ENCODE data around the gene TARS2.
A peak's percentile ranks its signal among the peaks of the same experiment; 100 is the strongest.

The TARS2 gene

DNA sequence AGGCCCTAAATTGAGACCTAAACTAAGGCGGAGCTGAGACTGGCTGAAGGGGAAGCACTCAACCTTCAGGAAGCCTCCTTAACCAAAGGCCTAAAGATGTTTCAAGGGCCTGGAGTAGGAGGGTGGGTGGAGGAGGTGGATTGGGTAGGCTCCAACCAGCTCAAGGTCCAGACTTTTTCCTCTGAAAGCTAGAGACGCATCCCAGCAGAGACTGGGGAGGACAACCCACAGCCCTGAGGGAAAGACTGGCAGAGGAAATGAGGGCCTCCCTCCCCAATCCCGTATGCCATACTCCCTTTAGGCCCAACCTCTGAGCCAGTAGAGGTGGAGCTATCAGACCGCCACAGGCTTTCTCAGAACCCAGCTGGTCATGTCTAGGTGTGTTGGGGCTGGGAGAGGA, 21.8 kb downstream of the TARS2 start:
- DNase-seq = no peak

GRCh38 chr1:150511551-150511950, 24.3 kb downstream of the TARS2 start:
- DNase-seq = no peak

DNA sequence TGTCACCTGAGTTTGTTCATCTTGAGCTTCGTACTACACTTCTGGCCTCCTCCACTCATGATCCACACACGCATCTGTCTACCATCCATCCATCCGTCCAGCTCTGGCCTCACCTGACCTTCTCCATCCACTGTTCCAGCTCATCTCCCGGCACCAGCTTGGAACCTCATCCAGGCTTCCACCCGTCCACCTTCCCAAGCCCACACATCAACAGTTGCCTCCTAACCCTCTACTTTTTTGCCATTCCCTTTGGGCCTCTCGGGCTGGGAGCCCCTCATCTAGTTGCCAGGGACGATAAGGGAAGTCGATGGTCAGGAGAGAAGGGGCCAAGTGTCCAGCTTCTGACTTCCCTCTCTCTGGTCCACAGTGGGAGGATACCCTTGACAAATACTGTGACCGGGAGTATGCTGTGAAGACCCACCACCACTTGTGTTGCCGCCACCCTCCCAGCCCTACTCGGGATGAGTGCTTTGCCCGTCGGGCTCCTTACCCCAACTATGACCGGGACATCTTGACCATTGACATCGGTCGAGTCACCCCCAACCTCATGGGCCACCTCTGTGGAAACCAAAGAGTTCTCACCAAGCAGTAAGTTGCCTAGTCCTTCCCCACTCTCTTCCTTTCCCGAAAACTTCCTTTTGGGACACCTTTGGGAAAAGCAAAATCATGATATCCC, 24.9 kb downstream of the TARS2 start:
- no peak for DNase-seq

GRCh38 chr1:150512846-150513245, 25.6 kb downstream of the TARS2 start:
- no peak for DNase-seq

DNA sequence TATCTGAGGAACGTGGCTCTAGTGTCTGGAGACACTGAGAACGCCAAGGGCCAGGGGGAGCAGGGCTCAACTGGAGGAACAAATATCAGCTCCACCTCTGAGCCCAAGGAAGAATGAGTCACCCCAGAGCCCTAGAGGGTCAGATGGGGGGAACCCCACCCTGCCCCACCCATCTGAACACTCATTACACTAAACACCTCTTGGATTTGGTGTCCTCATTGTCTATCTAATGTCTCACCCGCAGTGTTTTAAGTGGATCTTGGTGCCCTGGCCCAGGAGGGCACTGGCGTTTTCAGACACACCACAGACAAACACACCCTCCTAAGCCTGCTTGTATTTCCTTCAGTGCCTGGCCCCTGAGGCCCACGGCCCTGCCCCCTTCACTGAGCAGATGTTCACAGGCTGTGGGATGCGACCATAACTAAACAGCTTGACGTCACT, 26.2 kb downstream of the TARS2 start:
- no peak for DNase-seq

DNA sequence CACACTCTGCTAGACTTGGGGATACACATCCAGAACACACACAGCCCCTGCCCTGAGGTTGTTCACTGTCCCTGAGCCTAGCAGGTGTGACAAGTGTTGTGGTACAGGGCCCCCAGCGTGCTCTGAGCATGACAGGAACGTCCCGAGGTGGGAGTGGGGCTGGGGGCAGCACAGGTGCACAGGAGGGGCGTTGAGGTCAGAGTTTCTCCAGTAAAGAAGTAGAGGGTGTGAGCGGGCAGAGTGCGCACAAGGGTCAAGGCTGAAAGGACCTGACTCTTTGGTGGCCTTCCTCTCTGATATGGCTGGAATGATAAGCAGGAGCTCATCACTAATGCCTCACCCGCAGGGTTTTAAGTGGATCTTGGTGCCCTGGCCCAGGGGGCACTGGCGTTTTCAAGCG, 27.0 kb downstream of the TARS2 start:
- no peak for DNase-seq

- DNase-seq = no peak
Measured at GRCh38 chr1:150514913-150515327, 27.7 kb downstream of the TARS2 start.

DNA sequence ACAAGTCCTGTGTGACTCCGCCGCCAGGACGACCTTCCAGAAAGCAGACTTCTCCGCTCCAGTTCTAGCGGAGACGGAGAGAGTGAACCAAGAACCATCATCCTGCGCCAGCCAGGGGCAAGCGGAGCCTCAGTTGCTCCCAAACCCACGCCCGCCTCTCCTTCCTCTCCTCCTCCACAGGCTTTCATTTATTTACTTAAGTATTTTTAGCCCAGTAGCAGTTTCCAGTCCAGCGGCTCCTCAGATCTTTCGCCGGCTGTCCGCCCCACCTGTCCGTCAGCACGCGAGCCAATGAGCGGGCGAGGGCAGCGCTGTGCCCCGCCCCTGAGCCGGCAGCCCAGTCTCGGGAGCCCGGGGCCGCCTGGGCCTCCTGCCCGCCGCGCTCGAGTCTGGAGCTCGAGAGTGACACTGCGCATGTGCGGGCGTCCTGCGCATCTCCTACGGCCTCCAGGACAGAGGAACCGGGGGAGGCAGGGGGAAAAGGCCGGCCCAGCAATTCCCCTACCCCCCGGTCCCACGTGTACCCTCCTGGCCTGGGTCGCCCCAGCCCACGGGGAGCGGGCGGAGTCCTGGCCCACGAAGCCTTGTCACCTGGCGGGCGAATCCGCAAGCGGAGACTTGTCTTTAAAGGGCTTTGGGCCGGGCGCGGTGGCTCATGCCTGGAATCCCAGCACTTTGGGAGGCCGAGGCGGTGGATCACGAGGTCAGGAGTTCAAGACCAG, 28.3 kb downstream of the TARS2 start, which contains the start of gene FALEC:
Gene FALEC, plus strand, starts transcription at position 425 of the 722 bp plus-strand sequence.
- DNase-seq = peak; percentile 91

GRCh38 chr1:150516050-150516591, 28.9 kb downstream of the TARS2 start:
- DNase-seq = no peak

GRCh38 chr1:150516616-150517015, 29.4 kb downstream of the TARS2 start:
- no peak for DNase-seq

DNA sequence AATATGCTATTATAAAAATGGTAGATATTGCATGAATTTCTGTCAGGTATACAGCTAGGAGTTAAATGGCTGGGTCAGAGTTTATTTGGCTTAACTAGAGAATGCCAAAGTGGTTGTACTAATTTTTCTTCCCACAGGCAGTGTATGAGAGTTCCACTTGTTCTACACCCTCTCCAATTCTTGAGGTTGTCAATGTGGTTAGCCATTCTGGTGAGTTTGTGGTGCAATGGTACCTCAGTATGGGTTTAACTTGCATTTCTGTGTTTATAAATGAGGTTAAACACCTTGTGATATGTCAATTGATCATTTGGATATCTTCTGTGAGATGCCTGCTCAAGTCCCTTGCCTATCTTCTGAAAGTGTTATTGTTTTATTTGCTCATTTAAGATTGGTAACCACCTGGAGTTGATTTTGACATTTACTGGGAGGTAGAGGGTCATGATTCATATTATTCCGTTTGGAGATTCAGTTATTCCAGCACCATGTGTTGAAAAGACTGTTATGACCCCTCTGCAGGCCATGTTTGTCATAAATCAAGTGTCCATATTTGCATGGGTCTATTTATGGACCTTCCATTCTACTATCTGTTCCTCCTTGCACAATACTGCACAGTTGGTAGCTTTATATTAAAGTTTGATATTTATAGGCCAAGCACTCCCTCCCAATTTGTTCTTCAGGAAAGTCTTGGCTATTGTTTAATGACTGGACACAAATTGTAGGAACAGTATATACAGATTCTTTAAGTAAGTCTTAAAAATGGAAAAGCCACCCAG, 34.2 kb downstream of the TARS2 start:
- DNase-seq = no peak

GRCh38 chr1:150525348-150525747, 38.1 kb downstream of the TARS2 start:
- DNase-seq = no peak

DNA sequence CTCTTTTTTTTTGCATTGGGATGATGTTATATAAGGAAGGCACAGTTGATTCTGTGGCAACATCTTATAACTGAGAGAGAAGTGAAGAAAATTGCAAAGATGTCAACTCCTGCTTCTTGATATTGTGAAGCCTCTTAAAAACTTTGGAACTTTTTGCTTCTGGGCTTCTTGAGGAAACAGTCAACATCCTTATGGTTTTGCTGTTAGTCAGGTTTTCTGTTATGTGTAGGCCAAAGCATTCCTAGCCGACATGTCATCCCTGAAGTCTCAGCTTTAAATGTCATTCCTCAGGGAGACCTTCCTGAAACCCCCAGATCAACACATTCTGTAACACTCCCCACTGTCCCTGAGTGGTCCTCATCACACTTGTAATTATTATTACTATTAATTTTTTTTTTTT, 41.0 kb downstream of the TARS2 start:
- DNase-seq = no peak

GRCh38 chr1:150529017-150529416, 41.8 kb downstream of the TARS2 start:
- DNase-seq = no peak

GRCh38 chr1:150530491-150531159, 43.4 kb downstream of the TARS2 start:
- no peak for DNase-seq

GRCh38 chr1:150532860-150533259, 45.6 kb downstream of the TARS2 start:
- DNase-seq = no peak

DNA sequence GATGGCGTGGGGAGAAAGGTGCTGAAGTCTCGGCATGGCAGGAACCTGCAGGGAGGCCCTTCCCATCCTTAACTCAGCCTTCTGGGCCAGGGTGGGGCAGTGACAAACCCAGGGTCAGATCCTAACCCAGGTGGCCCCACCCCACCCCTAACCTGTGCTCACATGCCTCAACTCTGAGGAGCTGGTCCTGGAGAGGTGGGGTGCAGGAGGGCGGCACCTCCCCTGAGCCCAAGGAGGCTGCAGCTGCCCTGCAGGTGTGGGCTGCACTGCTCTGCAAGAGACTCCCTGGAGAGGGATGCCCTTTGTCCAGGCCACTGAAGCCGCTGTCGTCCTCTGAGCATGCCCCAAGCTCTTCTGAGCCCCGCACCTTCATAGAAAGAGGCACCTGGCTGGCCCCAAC, 46.8 kb downstream of the TARS2 start:
- DNase-seq = no peak

- DNase-seq = no peak
Measured at GRCh38 chr1:150535511-150536287, 48.5 kb downstream of the TARS2 start.

- no peak for DNase-seq
Measured at GRCh38 chr1:150536836-150537731, 49.9 kb downstream of the TARS2 start.

GRCh38 chr1:150537732-150538684, 50.8 kb downstream of the TARS2 start:
- no peak for DNase-seq
